ENCODE measurements around the gene COLEC11. TPM values are rescaled to one million over a fixed set of nuclear protein-coding genes. Genes with fewer than 3 reads are reported as not detected.

COLEC11 gene
- total and polyA plus RNA-seq, 2 donors (not counting 1 experiment from before 2014, with no cell fraction given): not detected

DNA sequence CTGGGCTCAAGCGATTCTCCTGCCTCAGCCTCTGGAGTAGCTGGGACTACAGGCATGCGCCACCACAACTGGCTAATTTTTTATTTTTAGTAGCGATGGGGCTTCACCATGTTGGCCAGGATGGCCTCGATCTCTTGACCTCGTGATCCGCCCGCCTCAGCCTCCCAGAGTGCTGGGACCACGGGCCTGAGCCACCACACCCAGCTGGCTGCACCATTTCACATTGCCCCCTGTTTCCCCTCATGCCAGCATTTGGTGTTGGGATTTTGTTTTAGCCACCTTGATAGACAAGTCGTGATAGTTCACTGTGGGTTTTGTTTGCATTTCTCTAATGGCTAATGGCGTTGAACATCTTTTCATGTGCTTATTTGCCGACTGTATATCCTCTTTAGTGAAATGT is 5.8 kb upstream of the COLEC11 start:
- ChIA-PET CTCF (no interaction called here), POLR2A (no interaction called here)
- Histone ChIP-seq H3K36me3 (replicated peaks in 1 of 2; ENCODE audit: control extremely low read depth in 1 of 2, control insufficient read depth in 1 of 2, extremely low read depth in 1 of 2, insufficient read depth in 2 of 2, low read length in 1 of 2) (peaks cover 0 to 10% of the 10 kb centered on the region in 2 experiments), H3K9me3 (ENCODE audit: control extremely low read depth in 1 of 3, control insufficient read depth in 2 of 3, insufficient read depth in 1 of 3, low read length in 2 of 3) (no peaks in the 10 kb centered on the region), H2AFZ (ENCODE audit: insufficient read depth, low read depth, low read length, poor library complexity, severe bottlenecking) (no peak overlapping the region), H3K27ac (ENCODE audit: low read length in 2 of 2) (no peak overlapping the region), H3K4me2 (replicated peaks; ENCODE audit: low read depth, low read length, poor library complexity, severe bottlenecking) (no peak overlapping the region), H3K4me1 (ENCODE audit: control insufficient read depth in 2 of 2, insufficient read depth in 2 of 2, low read length in 2 of 2) (no peaks in the 10 kb centered on the region), H3K4me3 (ENCODE audit: control extremely low read depth in 1 of 5, extremely low read depth in 1 of 5, insufficient read depth in 1 of 5, low read depth in 2 of 5, low read length in 4 of 5) (no peak overlapping the region), H3K9ac (ENCODE audit: low read length) (no peak overlapping the region), H3K27me3 (replicated peaks in 1 of 4; ENCODE audit: control extremely low read depth in 1 of 4, control insufficient read depth in 3 of 4, insufficient read depth in 4 of 4, low read length in 3 of 4) (no peaks in the 10 kb centered on the region), H4K20me1 (ENCODE audit: control insufficient read depth, insufficient read depth, low read length, poor library complexity, severe bottlenecking) (no peaks in the 10 kb centered on the region), H3K79me2 (ENCODE audit: control insufficient read depth, insufficient read depth, low read length) (no peaks in the 10 kb centered on the region)
- DNase-seq: no peak
- intact Hi-C loops (cut with micrococcal nuclease): no loop called here
- Mint-ChIP-seq H3K4me1 (no peaks in the 10 kb centered on the region), H3K27ac (no peak overlapping the region), H3K4me3 (no peak overlapping the region), H3K9me3 (ENCODE audit: insufficient read depth) (no peaks in the 10 kb centered on the region), H3K27me3 (no peaks in the 10 kb centered on the region)
- 100% methylated on average over 9 of the region's 11 CpGs for WGBS (ENCODE audit: insufficient coverage)
- ATAC-seq (ENCODE audit: low read depth): no peak
- TF ChIP-seq, protein P1, sequence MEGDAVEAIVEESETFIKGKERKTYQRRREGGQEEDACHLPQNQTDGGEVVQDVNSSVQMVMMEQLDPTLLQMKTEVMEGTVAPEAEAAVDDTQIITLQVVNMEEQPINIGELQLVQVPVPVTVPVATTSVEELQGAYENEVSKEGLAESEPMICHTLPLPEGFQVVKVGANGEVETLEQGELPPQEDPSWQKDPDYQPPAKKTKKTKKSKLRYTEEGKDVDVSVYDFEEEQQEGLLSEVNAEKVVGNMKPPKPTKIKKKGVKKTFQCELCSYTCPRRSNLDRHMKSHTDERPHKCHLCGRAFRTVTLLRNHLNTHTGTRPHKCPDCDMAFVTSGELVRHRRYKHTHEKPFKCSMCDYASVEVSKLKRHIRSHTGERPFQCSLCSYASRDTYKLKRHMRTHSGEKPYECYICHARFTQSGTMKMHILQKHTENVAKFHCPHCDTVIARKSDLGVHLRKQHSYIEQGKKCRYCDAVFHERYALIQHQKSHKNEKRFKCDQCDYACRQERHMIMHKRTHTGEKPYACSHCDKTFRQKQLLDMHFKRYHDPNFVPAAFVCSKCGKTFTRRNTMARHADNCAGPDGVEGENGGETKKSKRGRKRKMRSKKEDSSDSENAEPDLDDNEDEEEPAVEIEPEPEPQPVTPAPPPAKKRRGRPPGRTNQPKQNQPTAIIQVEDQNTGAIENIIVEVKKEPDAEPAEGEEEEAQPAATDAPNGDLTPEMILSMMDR (IDR thresholded peaks at IDR 0.05): no peak
- TF ChIP-seq EZH2 (IDR thresholded peaks at IDR 0.05; ENCODE audit: borderline replicate concordance, insufficient read depth, low read depth, low read length, poor library complexity, severe bottlenecking): no peak

DNA sequence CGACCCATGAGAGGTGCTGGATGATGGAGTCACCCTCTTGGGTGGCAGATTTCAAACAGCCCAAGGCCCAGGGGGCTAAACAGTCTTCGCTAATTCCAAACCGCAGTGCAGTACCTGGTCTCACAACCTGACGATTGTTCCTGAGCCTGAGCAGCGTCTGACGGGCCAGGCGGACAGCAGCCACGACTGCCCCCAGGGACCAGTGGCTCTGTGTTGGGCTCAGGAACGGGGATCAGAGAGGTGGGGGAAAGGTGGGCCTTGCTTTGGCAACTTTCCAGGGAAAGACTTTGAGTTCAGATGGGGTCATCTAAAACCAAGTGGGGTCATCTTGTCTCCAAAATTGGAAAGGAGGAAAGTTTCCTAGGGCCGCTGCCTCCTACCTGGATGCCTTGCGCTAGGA is 492 bp downstream of the COLEC11 start:
- Histone ChIP-seq H3K4me2 (replicated peaks; ENCODE audit: low read depth, low read length, poor library complexity, severe bottlenecking) (no peak overlapping the region), H3K79me2 (ENCODE audit: control insufficient read depth, insufficient read depth, low read length) (no peaks in the 10 kb centered on the region), H3K27me3 (replicated peaks in 1 of 4; ENCODE audit: control extremely low read depth in 1 of 4, control insufficient read depth in 3 of 4, insufficient read depth in 4 of 4, low read length in 3 of 4) (no peaks in the 10 kb centered on the region), H3K9ac (ENCODE audit: low read length) (no peak overlapping the region), H3K27ac (ENCODE audit: low read length in 2 of 2) (no peak overlapping the region), H4K20me1 (ENCODE audit: control insufficient read depth, insufficient read depth, low read length, poor library complexity, severe bottlenecking) (no peaks in the 10 kb centered on the region), H3K9me3 (ENCODE audit: control extremely low read depth in 1 of 3, control insufficient read depth in 2 of 3, insufficient read depth in 1 of 3, low read length in 2 of 3) (peaks cover 0 to 2% (median 0%) of the 10 kb centered on the region in 3 donors), H3K4me3 (ENCODE audit: control extremely low read depth in 1 of 5, extremely low read depth in 1 of 5, insufficient read depth in 1 of 5, low read depth in 2 of 5, low read length in 4 of 5) (no peak overlapping the region), H3K36me3 (replicated peaks in 1 of 2; ENCODE audit: control extremely low read depth in 1 of 2, control insufficient read depth in 1 of 2, extremely low read depth in 1 of 2, insufficient read depth in 2 of 2, low read length in 1 of 2) (no peaks in the 10 kb centered on the region), H2AFZ (ENCODE audit: insufficient read depth, low read depth, low read length, poor library complexity, severe bottlenecking) (no peak overlapping the region), H3K4me1 (ENCODE audit: control insufficient read depth in 2 of 2, insufficient read depth in 2 of 2, low read length in 2 of 2) (no peaks in the 10 kb centered on the region)
- 93% methylated on average over 9 of the region's 11 CpGs for WGBS (ENCODE audit: insufficient coverage)
- Mint-ChIP-seq H3K4me3 (no peak overlapping the region), H3K27me3 (no peaks in the 10 kb centered on the region), H3K4me1 (no peaks in the 10 kb centered on the region), H3K27ac (no peak overlapping the region), H3K9me3 (ENCODE audit: insufficient read depth) (no peaks in the 10 kb centered on the region)
- POLR2A ChIA-PET: no interaction called here
- TF ChIP-seq, protein P1 (IDR thresholded peaks at IDR 0.05): no peak
- TF ChIP-seq EZH2 (IDR thresholded peaks at IDR 0.05; ENCODE audit: borderline replicate concordance, insufficient read depth, low read depth, low read length, poor library complexity, severe bottlenecking): no peak
- DNase-seq: no peak
- intact Hi-C loops (cut with micrococcal nuclease): no loop called here
- CTCF ChIA-PET: no interaction called here
- ATAC-seq (ENCODE audit: low read depth): no peak

Data from B cell (primary cell).